ENCODE results near the gene LIME1. TPM values are rescaled to one million over a fixed set of nuclear protein-coding genes. Genes with fewer than 3 reads are reported as not detected.
"Not testable (repeated sequence)": the region's sequence is repeated elsewhere in the genome, so short reads cannot be mapped to it uniquely, and the experiment has no call there.

Gene LIME1
- total RNA-seq, 1 donor: 117 TPM

- no peaks in the 10 kb centered on the region for H3K27me3 ChIP-seq (ENCODE audit: insufficient read depth, low read length)
- H3K4me3 ChIP-seq (ENCODE audit: low read length): no peak overlapping the region
- no peaks in the 10 kb centered on the region for H3K9me3 ChIP-seq (ENCODE audit: low read depth, low read length)
- no peaks in the 10 kb centered on the region for H3K4me1 ChIP-seq (ENCODE audit: insufficient read depth, low read length)
Measured at GRCh38 chr20:63775096-63775978, 38.9 kb downstream of the LIME1 start.

- H3K27me3 ChIP-seq (ENCODE audit: insufficient read depth, low read length); H3K9me3 ChIP-seq (ENCODE audit: low read depth, low read length); H3K4me3 ChIP-seq (ENCODE audit: low read length); H3K4me1 ChIP-seq (ENCODE audit: insufficient read depth, low read length): not testable (repeated sequence)
Measured at GRCh38 chr20:63776875-63777274, 40.4 kb downstream of the LIME1 start.

- Histone ChIP-seq H3K4me3 (ENCODE audit: low read length) (no peak overlapping the region), H3K9me3 (ENCODE audit: low read depth, low read length) (no peaks in the 10 kb centered on the region), H3K27me3 (ENCODE audit: insufficient read depth, low read length) (no peaks in the 10 kb centered on the region), H3K4me1 (ENCODE audit: insufficient read depth, low read length) (no peaks in the 10 kb centered on the region)
Measured at GRCh38 chr20:63777614-63778013, 41.1 kb downstream of the LIME1 start.

GRCh38 chr20:63778034-63778752 lies 41.7 kb downstream of the LIME1 start:
- H3K27me3 ChIP-seq (ENCODE audit: insufficient read depth, low read length): no peaks in the 10 kb centered on the region
- no peaks in the 10 kb centered on the region for H3K9me3 ChIP-seq (ENCODE audit: low read depth, low read length)
- H3K4me1 ChIP-seq (ENCODE audit: insufficient read depth, low read length): no peaks in the 10 kb centered on the region
- no peak overlapping the region for H3K4me3 ChIP-seq (ENCODE audit: low read length)

- no peaks in the 10 kb centered on the region for H3K27me3 ChIP-seq (ENCODE audit: insufficient read depth, low read length)
- no peaks in the 10 kb centered on the region for H3K9me3 ChIP-seq (ENCODE audit: low read depth, low read length)
- H3K4me3 ChIP-seq (ENCODE audit: low read length): no peak overlapping the region
- no peaks in the 10 kb centered on the region for H3K4me1 ChIP-seq (ENCODE audit: insufficient read depth, low read length)
Measured at GRCh38 chr20:63778857-63779256, 42.4 kb downstream of the LIME1 start.

GRCh38 chr20:63781181-63781580 lies 44.7 kb downstream of the LIME1 start:
- no peaks in the 10 kb centered on the region for H3K9me3 ChIP-seq (ENCODE audit: low read depth, low read length)
- no peak overlapping the region for H3K4me3 ChIP-seq (ENCODE audit: low read length)
- H3K27me3 ChIP-seq (ENCODE audit: insufficient read depth, low read length): no peaks in the 10 kb centered on the region
- no peaks in the 10 kb centered on the region for H3K4me1 ChIP-seq (ENCODE audit: insufficient read depth, low read length)

- no peaks in the 10 kb centered on the region for H3K4me1 ChIP-seq (ENCODE audit: insufficient read depth, low read length)
- no peaks in the 10 kb centered on the region for H3K27me3 ChIP-seq (ENCODE audit: insufficient read depth, low read length)
- no peak overlapping the region for H3K4me3 ChIP-seq (ENCODE audit: low read length)
- H3K9me3 ChIP-seq (ENCODE audit: low read depth, low read length): no peaks in the 10 kb centered on the region
Measured at GRCh38 chr20:63782051-63782471, 45.6 kb downstream of the LIME1 start.

GRCh38 chr20:63782521-63782971 lies 46.1 kb downstream of the LIME1 start:
- Histone ChIP-seq H3K27me3 (ENCODE audit: insufficient read depth, low read length) (no peaks in the 10 kb centered on the region), H3K4me3 (ENCODE audit: low read length) (no peak overlapping the region), H3K9me3 (ENCODE audit: low read depth, low read length) (no peaks in the 10 kb centered on the region), H3K4me1 (ENCODE audit: insufficient read depth, low read length) (no peaks in the 10 kb centered on the region)

GRCh38 chr20:63783970-63784369 lies 47.5 kb downstream of the LIME1 start:
- Histone ChIP-seq H3K9me3 (ENCODE audit: low read depth, low read length) (no peaks in the 10 kb centered on the region), H3K4me1 (ENCODE audit: insufficient read depth, low read length) (no peaks in the 10 kb centered on the region), H3K4me3 (ENCODE audit: low read length) (no peak overlapping the region), H3K27me3 (ENCODE audit: insufficient read depth, low read length) (no peaks in the 10 kb centered on the region)

GRCh38 chr20:63785691-63786131 lies 49.2 kb downstream of the LIME1 start:
- Histone ChIP-seq H3K27me3 (ENCODE audit: insufficient read depth, low read length) (no peaks in the 10 kb centered on the region), H3K9me3 (ENCODE audit: low read depth, low read length) (no peaks in the 10 kb centered on the region), H3K4me3 (ENCODE audit: low read length) (no peak overlapping the region), H3K4me1 (ENCODE audit: insufficient read depth, low read length) (no peaks in the 10 kb centered on the region)

GRCh38 chr20:63787302-63787701 lies 50.8 kb downstream of the LIME1 start:
- H3K9me3 ChIP-seq (ENCODE audit: low read depth, low read length): no peaks in the 10 kb centered on the region
- no peaks in the 10 kb centered on the region for H3K27me3 ChIP-seq (ENCODE audit: insufficient read depth, low read length)
- H3K4me1 ChIP-seq (ENCODE audit: insufficient read depth, low read length): no peaks in the 10 kb centered on the region
- H3K4me3 ChIP-seq (ENCODE audit: low read length): no peak overlapping the region

- Histone ChIP-seq H3K4me1 (ENCODE audit: insufficient read depth, low read length) (no peaks in the 10 kb centered on the region), H3K27me3 (ENCODE audit: insufficient read depth, low read length) (no peaks in the 10 kb centered on the region), H3K4me3 (ENCODE audit: low read length) (no peak overlapping the region), H3K9me3 (ENCODE audit: low read depth, low read length) (no peaks in the 10 kb centered on the region)
Measured at GRCh38 chr20:63787749-63788148, 51.3 kb downstream of the LIME1 start.

Other genes starting within 250 kb of the LIME1 start
- 0.73 TPM for gene EEF1A2, start 237.6 kb upstream of the LIME1 start, total RNA-seq
- gene PPDPF, start 215.9 kb upstream of the LIME1 start, total RNA-seq: 57.6 TPM
- 0.52 TPM for gene PTK6, start 199.3 kb upstream of the LIME1 start, total RNA-seq
- gene SRMS, start 188.9 kb upstream of the LIME1 start, total RNA-seq: not detected
- gene FNDC11, start 182.5 kb upstream of the LIME1 start, total RNA-seq: 0.84 TPM
- gene HELZ2, start 162.4 kb upstream of the LIME1 start, total RNA-seq: 49.0 TPM
- 27.1 TPM for gene GMEB2, start 109.6 kb upstream of the LIME1 start, total RNA-seq
- gene STMN3, start 83.2 kb upstream of the LIME1 start, total RNA-seq: 14.5 TPM
- gene RTEL1, start 78.4 kb upstream of the LIME1 start, total RNA-seq: 5.7 TPM
- not detected for gene TNFRSF6B, start 40.0 kb upstream of the LIME1 start, total RNA-seq
- 13.5 TPM for gene ARFRP1, start 28.7 kb upstream of the LIME1 start, total RNA-seq
- gene ZGPAT, start 28.6 kb upstream of the LIME1 start, total RNA-seq: 14.0 TPM
- 17.1 TPM for gene SLC2A4RG, start 3.1 kb downstream of the LIME1 start, total RNA-seq
- gene ZBTB46, start 94.6 kb downstream of the LIME1 start, total RNA-seq: 2.1 TPM
- not detected for gene ABHD16B, start 124.8 kb downstream of the LIME1 start, total RNA-seq
- gene TPD52L2, start 128.6 kb downstream of the LIME1 start, total RNA-seq: 54.8 TPM
- gene DNAJC5, start 158.5 kb downstream of the LIME1 start, total RNA-seq: 26.0 TPM
- gene UCKL1, start 219.8 kb downstream of the LIME1 start, total RNA-seq: 16.9 TPM
- 5.5 TPM for gene ZNF512B, start 233.3 kb downstream of the LIME1 start, total RNA-seq
- 2.3 TPM for gene SAMD10, start 243.0 kb downstream of the LIME1 start, total RNA-seq
- 36.6 TPM for gene PRPF6, start 244.5 kb downstream of the LIME1 start, total RNA-seq